VCaP (cell line): ENCODE data around the gene PSMB7.
A peak's percentile ranks its signal among the peaks of the same experiment; 100 is the strongest.

Source experiments
- H3K27ac ChIP-seq: fragments of 450-650 bp; 2 replicates; pipeline ENCODE4 v1.5.1; 2017
- TF ChIP-seq, protein P1 (sequence below): fragments of 450-650 bp; conservative IDR thresholded peaks from 2 replicates; pipeline ENCODE4 v1.5.1; 2017; ENCODE audit warnings: mild to moderate bottlenecking, moderate library complexity

PSMB7 gene

DNA sequence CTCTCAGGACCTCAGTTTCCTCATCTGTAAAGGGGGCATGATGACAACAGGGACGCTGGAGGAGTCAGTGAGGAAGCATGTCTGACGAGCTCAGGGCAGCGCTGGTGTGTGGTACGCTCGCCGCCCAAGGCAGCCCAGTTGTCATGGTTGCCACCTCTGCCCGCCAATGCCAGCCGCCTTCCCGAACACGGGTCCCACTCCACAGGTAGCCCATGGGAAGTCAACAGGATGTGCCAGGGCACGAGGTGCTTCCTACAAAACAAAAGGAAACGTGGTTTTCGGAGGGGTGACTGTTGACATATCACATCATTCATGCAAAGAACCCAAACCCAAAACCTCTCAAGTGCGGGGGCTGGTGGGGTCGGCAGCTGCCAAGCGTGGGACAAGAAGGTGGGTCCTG, 99.4 kb downstream of the PSMB7 start:
- TF ChIP-seq, protein P1, sequence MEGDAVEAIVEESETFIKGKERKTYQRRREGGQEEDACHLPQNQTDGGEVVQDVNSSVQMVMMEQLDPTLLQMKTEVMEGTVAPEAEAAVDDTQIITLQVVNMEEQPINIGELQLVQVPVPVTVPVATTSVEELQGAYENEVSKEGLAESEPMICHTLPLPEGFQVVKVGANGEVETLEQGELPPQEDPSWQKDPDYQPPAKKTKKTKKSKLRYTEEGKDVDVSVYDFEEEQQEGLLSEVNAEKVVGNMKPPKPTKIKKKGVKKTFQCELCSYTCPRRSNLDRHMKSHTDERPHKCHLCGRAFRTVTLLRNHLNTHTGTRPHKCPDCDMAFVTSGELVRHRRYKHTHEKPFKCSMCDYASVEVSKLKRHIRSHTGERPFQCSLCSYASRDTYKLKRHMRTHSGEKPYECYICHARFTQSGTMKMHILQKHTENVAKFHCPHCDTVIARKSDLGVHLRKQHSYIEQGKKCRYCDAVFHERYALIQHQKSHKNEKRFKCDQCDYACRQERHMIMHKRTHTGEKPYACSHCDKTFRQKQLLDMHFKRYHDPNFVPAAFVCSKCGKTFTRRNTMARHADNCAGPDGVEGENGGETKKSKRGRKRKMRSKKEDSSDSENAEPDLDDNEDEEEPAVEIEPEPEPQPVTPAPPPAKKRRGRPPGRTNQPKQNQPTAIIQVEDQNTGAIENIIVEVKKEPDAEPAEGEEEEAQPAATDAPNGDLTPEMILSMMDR = no peak
- H3K27ac ChIP-seq = no peak overlapping the region

DNA sequence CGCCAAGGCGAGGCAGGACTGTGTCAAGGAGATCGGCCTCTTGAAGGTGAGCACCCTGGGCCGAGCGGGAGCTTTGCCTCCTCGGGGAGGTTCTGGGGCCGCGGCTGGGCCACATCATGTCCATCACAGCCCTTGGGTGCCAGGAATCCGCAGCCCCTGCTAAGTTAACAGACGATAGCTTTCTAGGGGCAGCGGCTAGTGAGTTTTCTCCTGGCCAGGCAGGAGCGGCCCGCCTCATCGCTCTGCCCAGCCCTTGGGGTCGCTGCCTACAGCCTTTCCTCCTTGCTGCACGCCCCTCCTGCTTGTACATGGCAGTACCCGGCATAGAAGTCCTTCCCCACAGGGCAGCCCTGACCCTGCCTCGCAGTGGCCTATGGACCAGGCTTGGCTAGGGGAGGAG, 101.3 kb downstream of the PSMB7 start:
- no peak overlapping the region for H3K27ac ChIP-seq
- TF ChIP-seq, protein P1 = no peak

DNA sequence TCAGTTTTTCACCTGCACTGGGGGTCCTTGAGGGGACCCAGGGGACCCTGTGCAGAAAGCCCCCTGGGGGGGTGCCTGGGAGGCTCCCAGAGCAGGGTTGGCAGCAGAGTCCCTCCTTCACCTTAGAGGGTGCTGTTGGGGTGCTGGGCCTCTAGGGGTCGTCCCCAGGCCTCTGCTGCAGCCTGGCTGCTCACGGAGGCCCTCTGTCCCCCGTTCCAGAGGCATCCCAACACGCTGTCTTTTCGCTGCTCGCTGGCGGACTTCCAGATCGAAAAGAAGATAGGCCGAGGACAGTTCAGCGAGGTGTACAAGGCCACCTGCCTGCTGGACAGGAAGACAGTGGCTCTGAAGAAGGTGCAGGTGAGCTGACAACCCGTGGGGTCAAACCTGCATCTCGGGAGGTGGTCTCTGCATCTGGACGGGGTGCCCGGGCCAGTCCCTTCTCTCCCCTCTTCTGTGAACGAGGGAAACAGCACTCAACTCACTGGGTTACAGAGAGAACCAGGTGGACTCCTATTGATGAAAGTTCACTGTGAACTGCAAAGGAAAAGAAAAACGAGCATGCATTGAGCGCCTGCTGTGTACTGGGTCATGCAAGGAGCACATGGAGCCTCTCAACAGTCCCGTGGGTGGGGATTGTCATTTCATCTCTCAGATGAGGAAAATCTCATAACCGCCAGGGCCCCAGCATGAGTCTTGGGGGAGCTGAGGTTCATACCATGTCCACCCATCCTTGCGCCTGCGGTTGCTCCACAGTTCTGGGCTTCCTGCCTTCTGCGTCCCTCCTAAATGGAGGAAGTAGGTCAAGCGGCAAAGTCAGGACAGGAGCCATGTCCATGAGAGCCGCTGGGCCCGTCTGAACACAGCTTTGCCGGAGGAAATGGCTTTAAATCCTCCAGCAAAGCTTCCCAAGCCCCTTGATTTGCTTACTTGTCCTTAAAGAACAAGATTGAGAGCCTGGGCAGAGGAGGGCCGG, 102.7 kb downstream of the PSMB7 start:
- TF ChIP-seq, protein P1 = 0 out of 2 replicates have a peak, but pooled peaks have one; percentile 7
- H3K27ac ChIP-seq = no peak overlapping the region

DNA sequence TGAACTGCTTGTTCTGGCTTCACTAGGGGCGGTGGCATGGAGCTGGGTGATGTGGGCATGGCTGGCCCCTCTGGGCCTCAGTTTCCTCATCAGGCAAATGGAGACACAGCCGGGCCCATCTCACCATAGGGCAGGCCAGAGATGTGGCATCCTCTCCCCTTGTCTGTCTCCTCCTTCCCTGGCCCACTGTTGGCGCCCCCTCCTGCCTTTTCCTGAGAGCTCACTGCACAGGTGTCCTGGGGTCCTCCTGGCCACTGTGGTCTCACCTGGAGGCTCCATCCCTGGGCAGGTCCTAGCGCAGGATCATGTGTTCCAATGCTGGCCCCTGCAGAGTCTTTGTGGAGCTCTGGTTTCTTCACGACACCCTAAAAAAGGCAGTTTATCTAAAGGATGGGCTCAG, 104.0 kb downstream of the PSMB7 start:
- H3K27ac ChIP-seq = no peak overlapping the region
- TF ChIP-seq, protein P1 = peak; percentile 16; the same call in 1 of the 2 replicates

DNA sequence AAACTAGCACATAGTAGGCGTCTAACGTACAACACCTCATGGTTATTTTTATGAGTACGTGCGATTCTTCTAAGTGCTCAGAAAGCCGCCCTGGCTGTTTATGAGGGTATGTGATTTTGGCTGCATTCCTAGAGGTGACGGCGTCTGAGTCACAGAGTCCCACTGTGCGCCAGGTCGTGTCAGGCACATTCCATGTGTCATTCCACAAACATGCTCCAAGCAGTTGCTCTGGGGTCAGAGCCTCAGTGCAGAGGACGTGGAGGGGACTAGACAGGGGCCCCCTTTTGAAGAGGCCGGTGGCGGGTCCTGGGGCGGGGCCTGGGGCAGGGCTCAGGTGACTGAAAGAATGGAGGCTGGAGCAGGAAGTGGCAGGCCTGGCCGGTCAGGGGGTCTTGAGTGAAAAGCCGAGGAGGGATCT, 105.6 kb downstream of the PSMB7 start:
- TF ChIP-seq, protein P1 = no peak
- no peak overlapping the region for H3K27ac ChIP-seq

DNA sequence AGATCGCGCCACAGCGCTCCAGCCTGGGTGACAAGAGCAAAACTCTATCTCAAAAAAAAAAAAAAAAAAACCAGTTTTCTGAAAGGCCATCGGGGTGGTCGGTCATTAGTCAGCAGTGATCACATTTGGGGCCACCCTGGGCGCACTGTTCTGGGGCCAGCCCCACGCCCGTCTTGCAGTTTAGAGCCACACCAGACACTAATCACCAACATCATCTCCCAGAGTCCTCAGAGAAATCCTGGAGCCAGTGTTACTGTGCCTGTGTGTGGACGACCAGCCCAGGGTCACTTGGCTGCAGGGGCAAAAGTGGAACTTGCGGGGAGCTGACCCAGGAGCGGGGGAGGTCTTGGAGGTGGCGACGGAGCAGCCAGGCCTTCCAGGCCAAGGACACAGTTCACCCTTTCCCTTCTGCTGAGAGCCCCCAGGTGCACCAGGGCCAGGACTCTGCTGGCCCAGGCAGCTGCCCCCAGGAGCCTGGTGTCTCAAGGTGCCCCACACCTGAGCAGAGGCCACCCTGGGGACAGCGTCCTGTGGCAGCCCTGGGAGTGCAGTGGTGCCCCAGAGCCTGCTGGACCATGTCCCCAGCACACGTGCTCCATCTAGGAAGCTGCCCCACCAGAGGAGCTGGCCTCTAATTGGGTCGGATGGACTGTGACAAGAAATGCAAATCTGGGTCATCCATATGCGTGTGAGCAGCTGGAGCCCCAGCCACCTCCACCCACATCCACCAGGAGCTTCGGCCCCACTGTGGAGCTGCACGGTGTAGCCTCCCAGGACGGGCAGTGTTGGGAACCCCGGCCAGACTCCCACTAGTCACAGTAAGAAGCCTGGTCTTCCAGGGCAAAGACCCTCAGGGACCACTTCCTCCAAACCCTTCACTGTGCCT, 106.4 kb downstream of the PSMB7 start:
- TF ChIP-seq, protein P1 = no peak
- H3K27ac ChIP-seq = no peak overlapping the region
